ENCODE data around the gene PRDX5.

Gene PRDX5

GRCh38 chr11:64331569-64332371 is 13.8 kb downstream of the PRDX5 start:
- Histone ChIP-seq H3K4me1 (ENCODE audit: insufficient read depth, low read length, severe bottlenecking) (peaks cover 17% of the 10 kb centered on the region), H3K27me3 (ENCODE audit: insufficient read depth, low read length) (peaks cover 4% of the 10 kb centered on the region; the same call in 1 of the 2 replicates), H2AFZ (ENCODE audit: low read length) (no peak overlapping the region), H3K4me2 (ENCODE audit: low read length) (0 out of 2 replicates have a peak overlapping the region, but pooled peaks have one; percentile 6), H4K20me1 (ENCODE audit: insufficient read depth, low read length) (no peaks in the 10 kb centered on the region), H3F3A (ENCODE audit: insufficient read depth, low read length) (no peaks in the 10 kb centered on the region), H3K9ac (ENCODE audit: low read length) (no peak overlapping the region; the same call in 1 of the 2 replicates), H3K4me3 (ENCODE audit: low read depth, low read length, poor library complexity, severe bottlenecking) (no peak overlapping the region), H3K9me3 (ENCODE audit: low read length) (no peaks in the 10 kb centered on the region), H3K36me3 (ENCODE audit: insufficient read depth, low read length) (no peaks in the 10 kb centered on the region), H3K79me2 (ENCODE audit: insufficient read depth, low read length) (no peaks in the 10 kb centered on the region), H3K9me2 (ENCODE audit: low read depth, low read length) (no peaks in the 10 kb centered on the region), H3K27ac (ENCODE audit: low read depth, low read length, poor library complexity, severe bottlenecking) (no peak overlapping the region)
- TF ChIP-seq EZH2 (IDR thresholded peaks at IDR 0.05; ENCODE audit: borderline replicate concordance, low read length), result no peak
- TF ChIP-seq CTCF (IDR thresholded peaks at IDR 0.05; ENCODE audit: low read length), result peak; percentile 63

GRCh38 chr11:64333556-64333955 is 15.6 kb downstream of the PRDX5 start:
- H4K20me1 ChIP-seq (ENCODE audit: insufficient read depth, low read length), result no peaks in the 10 kb centered on the region
- no peaks in the 10 kb centered on the region for H3K27me3 ChIP-seq (ENCODE audit: insufficient read depth, low read length)
- no peak overlapping the region for H3K4me2 ChIP-seq (ENCODE audit: low read length)
- no peaks in the 10 kb centered on the region for H3F3A ChIP-seq (ENCODE audit: insufficient read depth, low read length)
- peaks cover 9% of the 10 kb centered on the region; the same call in 1 of the 2 replicates for H3K36me3 ChIP-seq (ENCODE audit: insufficient read depth, low read length)
- no peaks in the 10 kb centered on the region for H3K9me2 ChIP-seq (ENCODE audit: low read depth, low read length)
- H3K9ac ChIP-seq (ENCODE audit: low read length), result no peak overlapping the region
- H3K27ac ChIP-seq (ENCODE audit: low read depth, low read length, poor library complexity, severe bottlenecking), result no peak overlapping the region
- no peak overlapping the region for H2AFZ ChIP-seq (ENCODE audit: low read length)
- no peaks in the 10 kb centered on the region for H3K79me2 ChIP-seq (ENCODE audit: insufficient read depth, low read length)
- H3K4me3 ChIP-seq (ENCODE audit: low read depth, low read length, poor library complexity, severe bottlenecking), result no peak overlapping the region
- peaks cover 17% of the 10 kb centered on the region for H3K4me1 ChIP-seq (ENCODE audit: insufficient read depth, low read length, severe bottlenecking)
- no peaks in the 10 kb centered on the region for H3K9me3 ChIP-seq (ENCODE audit: low read length)
- no peak for TF ChIP-seq EZH2 (IDR thresholded peaks at IDR 0.05; ENCODE audit: borderline replicate concordance, low read length)
- TF ChIP-seq CTCF (IDR thresholded peaks at IDR 0.05; ENCODE audit: low read length), result no peak

- H3K9me2 ChIP-seq (ENCODE audit: low read depth, low read length), result no peaks in the 10 kb centered on the region
- H3K36me3 ChIP-seq (ENCODE audit: insufficient read depth, low read length), result peaks cover 9% of the 10 kb centered on the region; the same call in 1 of the 2 replicates
- no peaks in the 10 kb centered on the region for H3K27me3 ChIP-seq (ENCODE audit: insufficient read depth, low read length)
- no peak overlapping the region for H3K9ac ChIP-seq (ENCODE audit: low read length)
- H2AFZ ChIP-seq (ENCODE audit: low read length), result no peak overlapping the region
- no peak for TF ChIP-seq EZH2 (IDR thresholded peaks at IDR 0.05; ENCODE audit: borderline replicate concordance, low read length)
- TF ChIP-seq CTCF (IDR thresholded peaks at IDR 0.05; ENCODE audit: low read length), result no peak
- no peaks in the 10 kb centered on the region for H3K79me2 ChIP-seq (ENCODE audit: insufficient read depth, low read length)
- H3K27ac ChIP-seq (ENCODE audit: low read depth, low read length, poor library complexity, severe bottlenecking), result peak overlapping the region; percentile 47
- H3K4me1 ChIP-seq (ENCODE audit: insufficient read depth, low read length, severe bottlenecking), result peaks cover 31% of the 10 kb centered on the region
- H4K20me1 ChIP-seq (ENCODE audit: insufficient read depth, low read length), result no peaks in the 10 kb centered on the region
- no peaks in the 10 kb centered on the region for H3K9me3 ChIP-seq (ENCODE audit: low read length)
- H3K4me3 ChIP-seq (ENCODE audit: low read depth, low read length, poor library complexity, severe bottlenecking), result no peak overlapping the region
- H3K4me2 ChIP-seq (ENCODE audit: low read length), result no peak overlapping the region; the same call in 1 of the 2 replicates
- H3F3A ChIP-seq (ENCODE audit: insufficient read depth, low read length), result no peaks in the 10 kb centered on the region
Observed at GRCh38 chr11:64334764-64335735, 17.1 kb downstream of the PRDX5 start.

Measured in OCI-LY1 (cell line).